ENCODE results near the gene MRPS6. TPM values are rescaled to one million over a fixed set of nuclear protein-coding genes. Genes with fewer than 3 reads are reported as not detected.

The MRPS6 gene
- total RNA-seq, 4 donors from 2014 or later: 33.1 to 63.7 (median 39.3) TPM

GRCh38 chr21:34047835-34048234 lies 25.5 kb upstream of the MRPS6 start:
- no peaks in the 10 kb centered on the region for H3K27me3 ChIP-seq
- TF ChIP-seq POLR2A (IDR thresholded peaks at IDR 0.05): no peak
- no peak for TF ChIP-seq CTCF (IDR thresholded peaks at IDR 0.05)
- TF ChIP-seq POLR2AphosphoS5 (IDR thresholded peaks at IDR 0.05): no peak
- TF ChIP-seq EP300 (IDR thresholded peaks at IDR 0.05): no peak
- H3K27ac ChIP-seq: no peak overlapping the region
- H3K4me1 ChIP-seq: no peaks in the 10 kb centered on the region
- no peaks in the 10 kb centered on the region for H3K9me3 ChIP-seq
- ATAC-seq: no peak
- H3K4me3 ChIP-seq: no peak overlapping the region
- no peaks in the 10 kb centered on the region for H3K36me3 ChIP-seq

- Histone ChIP-seq H3K27ac (no peak overlapping the region), H3K9me3 (no peaks in the 10 kb centered on the region), H3K27me3 (no peaks in the 10 kb centered on the region), H3K36me3 (no peaks in the 10 kb centered on the region), H3K4me3 (no peak overlapping the region), H3K4me1 (no peaks in the 10 kb centered on the region)
- ATAC-seq: no peak
- WGBS, 2 donors (ENCODE audit: low coverage in 1 of 2): 63 to 80% methylated on average over 5 of the region's 5 CpGs
- no peak for TF ChIP-seq CTCF (IDR thresholded peaks at IDR 0.05)
- no peak for TF ChIP-seq POLR2AphosphoS5 (IDR thresholded peaks at IDR 0.05)
- no peak for TF ChIP-seq POLR2A (IDR thresholded peaks at IDR 0.05)
- no peak for TF ChIP-seq EP300 (IDR thresholded peaks at IDR 0.05)
Measured at GRCh38 chr21:34052171-34052570, 21.2 kb upstream of the MRPS6 start.

- 78 to 86% methylated on average over 4 of the region's 4 CpGs for WGBS, 2 donors (ENCODE audit: low coverage in 1 of 2)
- Histone ChIP-seq H3K27ac (no peak overlapping the region), H3K36me3 (no peaks in the 10 kb centered on the region), H3K27me3 (no peaks in the 10 kb centered on the region), H3K4me3 (no peak overlapping the region), H3K4me1 (no peaks in the 10 kb centered on the region), H3K9me3 (no peaks in the 10 kb centered on the region)
- no peak for ATAC-seq
- TF ChIP-seq CTCF (IDR thresholded peaks at IDR 0.05) (no peak), EP300 (IDR thresholded peaks at IDR 0.05) (no peak), POLR2A (IDR thresholded peaks at IDR 0.05) (no peak), POLR2AphosphoS5 (IDR thresholded peaks at IDR 0.05) (no peak)
Measured at GRCh38 chr21:34054259-34054658, 19.1 kb upstream of the MRPS6 start.

GRCh38 chr21:34055615-34056014 lies 17.8 kb upstream of the MRPS6 start:
- H3K9me3 ChIP-seq: no peaks in the 10 kb centered on the region
- 91 to 100% methylated on average over 2 to 4 of the region's 5 CpGs for WGBS, 2 donors (ENCODE audit: low coverage in 1 of 2)

More at GRCh38 chr21:34055615-34056014, 17.8 kb upstream of the MRPS6 start:
- no peak for ATAC-seq
- Histone ChIP-seq H3K27me3 (no peaks in the 10 kb centered on the region), H3K4me1 (no peaks in the 10 kb centered on the region), H3K27ac (no peak overlapping the region), H3K36me3 (no peaks in the 10 kb centered on the region), H3K4me3 (no peak overlapping the region)
- TF ChIP-seq POLR2A (IDR thresholded peaks at IDR 0.05) (no peak), CTCF (IDR thresholded peaks at IDR 0.05) (no peak), POLR2AphosphoS5 (IDR thresholded peaks at IDR 0.05) (no peak), EP300 (IDR thresholded peaks at IDR 0.05) (no peak)
